ENCODE results near the gene FAM53B.

Gene FAM53B

DNA sequence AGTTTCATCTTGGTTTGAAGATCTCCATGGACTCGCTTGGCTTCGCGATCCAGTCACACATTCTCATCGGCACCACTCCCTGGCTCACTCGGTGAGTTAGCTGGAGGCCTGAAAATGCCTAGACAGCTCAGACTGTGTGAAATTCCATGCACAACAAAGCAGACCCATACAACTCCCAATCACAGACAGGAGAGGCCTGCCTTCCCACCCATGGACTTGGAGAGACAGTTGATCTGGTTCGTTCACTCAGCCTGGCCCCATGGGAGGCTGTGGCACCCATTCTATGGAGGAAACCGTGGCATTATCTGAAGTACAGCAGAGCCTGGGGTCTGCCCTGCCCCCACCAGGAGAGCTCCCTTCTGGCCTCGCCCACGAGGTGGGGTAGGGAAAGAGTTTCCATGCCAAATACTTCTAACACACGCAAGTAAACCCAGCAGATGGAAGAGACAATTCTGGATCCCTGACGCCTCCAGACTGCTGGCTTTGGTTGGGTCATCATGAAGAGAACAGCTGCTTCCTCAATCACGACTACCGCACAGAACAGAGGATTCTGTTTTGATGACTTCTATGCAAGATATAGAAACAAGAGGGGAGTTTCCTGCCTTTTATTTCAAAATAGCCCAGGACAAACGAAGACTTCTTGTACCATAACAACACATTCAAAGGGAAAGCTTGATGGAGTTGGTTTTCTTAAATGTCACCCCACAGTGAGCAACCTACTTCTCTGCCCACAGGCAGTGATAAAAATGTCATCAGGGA lies 15.9 kb downstream of the FAM53B start:
- peak; percentile 53 for DNase-seq (ENCODE audit: low spot score)

DNA sequence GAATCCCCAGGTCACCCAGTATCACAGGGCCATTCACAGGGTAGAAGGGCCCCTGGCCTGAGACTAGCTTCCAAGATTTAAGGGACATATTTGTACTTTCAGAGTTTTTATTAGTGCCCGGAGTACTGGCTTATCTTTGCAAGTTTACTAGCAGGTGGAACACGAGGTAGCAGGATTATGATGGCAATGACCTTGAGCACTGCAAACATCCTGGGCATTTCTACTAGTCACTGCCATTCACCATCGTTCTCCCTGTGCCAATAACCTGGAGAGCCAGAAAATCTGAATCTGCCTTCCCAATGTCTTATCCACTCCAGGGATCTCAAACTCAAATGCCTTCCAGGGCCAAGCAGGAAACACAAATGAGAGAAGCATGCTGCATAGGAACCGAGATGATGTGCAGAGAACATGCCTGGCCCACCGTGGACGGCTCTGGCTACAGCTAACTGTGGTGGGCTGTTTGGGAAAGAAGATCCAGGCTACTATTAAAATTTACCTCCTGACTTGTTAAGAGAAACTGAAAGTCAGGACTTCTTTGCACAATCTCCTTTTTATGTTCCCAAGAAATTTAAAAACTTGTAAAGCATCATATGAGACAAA lies 16.7 kb downstream of the FAM53B start:
- DNase-seq (ENCODE audit: low spot score): no peak

DNA sequence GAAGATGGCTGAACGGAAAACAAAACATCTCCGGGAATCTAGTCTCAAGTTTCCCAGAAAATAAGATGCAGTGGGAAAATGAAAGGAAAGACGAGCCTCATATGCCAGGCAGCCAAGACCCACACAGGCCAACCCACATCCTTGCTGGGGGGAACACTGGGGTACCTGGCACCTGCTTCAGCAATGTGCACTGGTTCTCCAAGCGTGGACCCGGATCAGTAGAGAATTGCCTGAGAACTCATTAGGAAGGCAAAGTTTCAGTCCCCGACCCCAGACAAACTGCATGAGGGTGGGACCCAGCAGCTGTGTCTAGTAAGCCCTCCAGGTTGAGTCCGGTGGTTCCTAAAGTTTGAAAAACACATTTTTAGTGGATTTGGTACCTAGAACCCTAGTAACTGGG lies 18.4 kb downstream of the FAM53B start:
- DNase-seq (ENCODE audit: low spot score): no peak

- DNase-seq (ENCODE audit: low spot score): peak; percentile 37
These were observed 19.0 kb downstream of the FAM53B start for GRCh38 chr10:124725171-124725631.

GRCh38 chr10:124724279-124725027 lies 19.7 kb downstream of the FAM53B start:
- no peak for DNase-seq (ENCODE audit: low spot score)

GRCh38 chr10:124723826-124724225 lies 20.4 kb downstream of the FAM53B start:
- DNase-seq (ENCODE audit: low spot score): no peak

DNA sequence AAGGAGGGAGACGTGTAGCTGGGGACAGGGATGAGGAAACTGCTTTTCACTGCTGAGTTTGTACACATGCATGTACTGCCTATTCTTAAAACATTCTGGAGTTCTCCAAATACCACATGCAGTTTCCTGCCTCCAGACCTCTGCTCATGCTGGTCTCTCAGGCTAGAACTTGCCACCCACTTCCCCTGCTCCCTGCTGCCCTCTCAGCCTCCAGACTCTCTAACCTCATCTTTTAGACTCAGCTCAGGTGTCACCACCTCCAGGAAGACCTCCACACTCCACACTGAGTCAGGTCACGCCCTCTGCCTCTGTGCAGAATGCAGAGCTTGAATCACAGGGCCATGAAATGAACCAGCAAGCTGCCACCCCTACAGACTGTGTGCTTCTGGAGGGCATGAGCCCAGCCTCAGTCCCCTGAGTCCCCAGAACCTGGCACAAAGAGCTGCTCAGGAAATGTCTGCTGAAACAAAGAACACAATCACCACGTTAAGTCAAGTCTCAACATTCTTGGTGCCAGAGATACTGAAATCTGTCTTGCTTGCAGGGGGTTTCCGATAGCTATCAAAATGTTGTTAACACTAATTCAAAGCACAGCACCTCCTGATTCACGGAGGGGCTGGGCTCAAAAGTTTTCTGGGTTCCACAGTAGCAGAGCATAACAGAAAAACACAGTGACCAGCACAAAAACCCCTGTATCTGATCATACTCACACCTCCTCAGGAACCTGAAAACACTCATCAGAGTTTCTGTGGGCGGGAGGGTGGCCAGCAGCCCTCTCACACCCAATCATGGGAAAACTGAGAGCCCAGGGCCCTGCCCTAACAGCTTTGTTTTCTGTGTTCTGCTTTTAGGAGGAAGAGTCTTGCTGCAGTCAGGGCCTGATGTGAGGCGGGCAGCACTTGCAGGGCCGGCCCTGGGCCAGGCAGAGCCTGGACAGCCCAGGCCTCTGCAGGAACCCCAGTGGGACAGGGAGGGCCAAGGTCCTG lies 21.1 kb downstream of the FAM53B start:
- peak; percentile 37 for DNase-seq (ENCODE audit: low spot score)

- DNase-seq (ENCODE audit: low spot score): no peak
These were observed 22.7 kb downstream of the FAM53B start for GRCh38 chr10:124721330-124722045.

DNA sequence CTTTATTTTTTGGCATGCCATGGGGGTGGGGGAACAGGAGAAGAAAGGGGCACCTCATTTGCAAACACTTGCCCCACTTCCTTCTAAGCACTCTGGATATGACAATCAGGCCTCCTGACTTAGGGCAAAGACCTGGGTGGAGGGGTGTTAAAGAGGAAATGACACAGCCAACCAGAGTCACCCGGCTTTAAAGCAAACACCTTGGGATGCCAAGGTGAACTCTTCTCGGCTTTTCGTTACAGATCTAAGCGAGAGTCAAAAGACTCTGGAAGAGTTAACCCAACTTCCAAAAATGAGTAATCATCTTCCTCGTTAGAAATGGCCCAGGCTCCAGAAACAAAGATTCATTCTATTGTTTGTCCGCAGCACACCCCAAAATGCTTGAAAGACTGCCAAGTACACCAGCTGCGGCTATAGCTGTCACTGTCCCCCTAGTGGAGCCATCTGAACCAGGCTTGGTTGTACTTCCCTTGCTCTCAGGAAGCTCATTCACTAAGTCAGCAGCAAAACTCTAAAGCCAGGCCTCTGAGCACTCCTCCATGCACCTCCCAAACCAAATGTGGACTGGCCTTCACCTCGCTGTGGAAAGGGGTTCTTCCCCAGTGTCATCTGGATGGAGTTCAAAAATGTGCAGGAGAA lies 24.8 kb downstream of the FAM53B start:
- peak; percentile 78 for DNase-seq (ENCODE audit: low spot score)

GRCh38 chr10:124717911-124718741 lies 26.1 kb downstream of the FAM53B start:
- DNase-seq (ENCODE audit: low spot score): no peak

- DNase-seq (ENCODE audit: low spot score): no peak
These were observed 27.0 kb downstream of the FAM53B start for GRCh38 chr10:124717041-124717757.

DNA sequence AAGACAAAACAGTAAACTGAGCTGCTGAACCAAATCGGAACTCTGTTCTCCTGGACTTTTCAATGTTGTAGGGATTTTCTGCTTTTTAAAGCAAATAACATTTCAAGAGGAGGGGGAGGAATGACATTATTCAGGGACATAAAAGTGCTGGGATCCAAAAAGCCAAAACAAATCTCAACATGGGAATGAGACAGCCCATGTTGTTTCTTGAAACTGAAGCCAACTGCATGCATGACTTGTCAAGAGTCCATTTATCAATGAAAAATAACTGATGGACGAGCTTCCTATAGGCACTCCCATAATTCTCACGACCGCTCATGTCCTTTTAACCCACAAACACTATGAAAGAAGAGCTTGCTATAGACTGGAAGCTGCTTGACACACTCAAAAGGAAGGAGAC lies 27.8 kb downstream of the FAM53B start:
- DNase-seq (ENCODE audit: low spot score): no peak

GRCh38 chr10:124715439-124715838 lies 28.7 kb downstream of the FAM53B start:
- no peak for DNase-seq (ENCODE audit: low spot score)

DNA sequence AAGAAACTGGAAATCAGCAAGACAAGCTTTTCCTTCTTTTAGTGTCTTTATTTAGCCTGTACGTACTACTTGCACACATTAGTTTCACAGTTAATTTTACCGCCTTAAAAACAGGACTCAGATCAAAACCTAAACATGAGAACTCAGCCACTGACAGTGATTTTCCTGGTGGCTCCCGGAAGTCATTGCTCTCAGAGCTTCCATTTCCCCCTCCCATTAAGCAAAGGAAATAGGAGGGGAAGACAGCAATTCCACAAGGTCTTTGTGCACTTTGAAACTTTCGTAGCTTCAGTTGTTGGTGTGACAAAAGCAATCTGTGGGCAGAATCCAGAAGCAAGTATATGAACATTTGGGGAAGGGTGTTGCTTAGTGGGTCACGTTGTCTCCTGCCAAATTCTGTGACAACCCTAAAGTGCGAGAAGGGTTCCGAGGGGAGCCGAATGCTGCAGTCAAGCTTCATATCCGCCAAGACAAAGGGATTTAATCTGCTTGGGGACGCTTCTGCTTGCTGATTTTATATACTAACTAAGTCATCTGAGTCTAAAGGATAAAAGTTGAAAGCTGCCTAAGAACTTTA lies 30.4 kb downstream of the FAM53B start:
- DNase-seq (ENCODE audit: low spot score): no peak

GRCh38 chr10:124712704-124713407 lies 31.3 kb downstream of the FAM53B start:
- no peak for DNase-seq (ENCODE audit: low spot score)

DNA sequence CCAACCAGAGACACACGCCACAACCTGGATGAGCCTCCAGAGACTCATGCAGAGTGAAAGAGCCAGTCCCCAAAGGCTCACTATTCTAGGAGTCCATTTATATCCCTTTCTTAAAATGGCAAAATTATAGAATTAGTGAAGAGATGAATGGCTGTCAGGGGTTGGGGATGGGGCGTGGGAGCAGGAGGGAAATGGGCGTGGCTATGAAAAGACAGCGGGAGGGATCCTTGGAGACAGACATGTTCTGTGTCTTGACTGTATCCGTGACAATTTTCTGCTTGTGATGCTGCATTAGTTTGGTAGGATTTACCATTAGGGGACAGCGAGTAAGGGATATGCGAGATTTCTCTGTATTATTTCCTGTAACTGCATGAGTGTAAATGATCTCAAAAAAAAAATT lies 33.0 kb downstream of the FAM53B start:
- no peak for DNase-seq (ENCODE audit: low spot score)

DNA sequence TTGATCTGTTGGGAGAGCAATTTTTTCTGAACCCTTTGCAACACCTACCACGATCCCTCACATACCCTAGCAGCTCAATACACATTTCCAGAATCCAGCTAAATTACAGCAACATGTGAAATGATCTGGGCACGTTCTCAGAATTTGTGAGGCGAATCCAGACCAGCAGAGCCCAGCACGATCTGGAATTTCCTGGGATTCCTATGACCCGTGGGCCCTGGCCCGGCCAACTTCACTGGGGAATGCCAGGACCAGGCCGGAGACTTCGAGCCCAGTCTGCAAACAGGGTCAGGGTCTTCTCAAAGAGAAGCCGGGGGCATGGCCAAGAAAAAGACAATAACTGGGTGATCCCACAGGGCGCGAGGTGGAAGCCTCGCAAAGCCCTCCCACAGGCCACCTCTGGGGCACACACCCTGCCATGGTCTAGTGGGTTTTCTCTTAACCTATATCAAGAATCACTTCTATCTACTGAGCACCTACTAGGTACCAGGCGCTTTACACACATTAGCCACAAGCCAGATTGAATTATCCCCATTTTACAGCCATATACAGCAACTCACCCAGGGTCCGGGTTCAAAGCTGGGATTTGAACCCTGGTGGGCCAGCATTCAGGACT lies 33.8 kb downstream of the FAM53B start:
- DNase-seq (ENCODE audit: low spot score): no peak

DNA sequence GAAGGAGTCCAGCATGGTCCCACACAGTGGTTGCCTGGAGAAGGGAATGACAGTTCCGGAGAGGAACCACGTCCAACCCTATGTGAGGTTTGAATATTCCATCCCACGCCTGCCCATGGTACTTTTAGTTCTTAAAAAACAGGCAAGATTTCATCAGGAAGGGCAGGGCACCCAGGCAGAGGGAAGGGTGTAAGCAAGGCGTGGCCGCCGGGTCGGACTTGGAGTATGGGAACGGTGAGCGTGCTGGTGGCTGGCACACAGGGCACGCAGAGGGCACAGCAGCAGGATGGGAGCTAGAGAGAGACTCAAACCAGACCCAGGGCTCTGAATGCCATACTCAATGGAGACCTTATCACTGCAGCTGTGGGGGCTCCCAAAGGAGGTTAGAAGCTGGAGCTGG lies 34.3 kb downstream of the FAM53B start:
- DNase-seq (ENCODE audit: low spot score): no peak

Measured in NAMALWA (cell line).